GM18517 (cell line): ENCODE data around the gene GTF3C5.
"Not testable (repeated sequence)": the region's sequence is repeated elsewhere in the genome, so short reads cannot be mapped to it uniquely, and the experiment has no call there.

ENCODE experiments used
- ATAC-seq: cut with Tn5 transposase; IDR thresholded peaks from one replicate; pipeline ENCODE4 v1.9.1; 2021; ENCODE audit warnings: mild to moderate bottlenecking, moderate library complexity; ENCODE audit not compliant: unreplicated experiment

GTF3C5 gene

GRCh38 chr9:133051966-133052539 is 21.3 kb downstream of the GTF3C5 start:
- ATAC-seq = no peak

- ATAC-seq = no peak
Observed at GRCh38 chr9:133054194-133054890, 23.5 kb downstream of the GTF3C5 start.

- no peak for ATAC-seq
Observed at GRCh38 chr9:133054966-133055365, 24.2 kb downstream of the GTF3C5 start.

GRCh38 chr9:133055788-133056420 is 25.1 kb downstream of the GTF3C5 start:
- ATAC-seq = no peak

GRCh38 chr9:133056533-133056932 is 25.7 kb downstream of the GTF3C5 start:
- ATAC-seq = no peak

- no peak for ATAC-seq
Observed at GRCh38 chr9:133057006-133057405, 26.2 kb downstream of the GTF3C5 start.

- no peak for ATAC-seq
Observed at GRCh38 chr9:133057553-133057952, 26.8 kb downstream of the GTF3C5 start.

GRCh38 chr9:133058071-133058470 is 27.3 kb downstream of the GTF3C5 start:
- no peak for ATAC-seq

GRCh38 chr9:133058550-133059320 is 27.9 kb downstream of the GTF3C5 start:
- no peak for ATAC-seq

GRCh38 chr9:133059623-133060022 is 28.8 kb downstream of the GTF3C5 start:
- ATAC-seq = no peak

GRCh38 chr9:133060417-133060841 is 29.6 kb downstream of the GTF3C5 start:
- ATAC-seq = no peak

GRCh38 chr9:133061019-133061763 is 30.4 kb downstream of the GTF3C5 start:
- ATAC-seq = not testable (repeated sequence)

- ATAC-seq = not testable (repeated sequence)
Observed at GRCh38 chr9:133061764-133062145, 31.0 kb downstream of the GTF3C5 start, which contains the start of gene CEL. CEL (plus strand) TSS chr9:133061981; CDS start chr9:133062003, 22 bp downstream.

GRCh38 chr9:133062569-133062968 is 31.8 kb downstream of the GTF3C5 start:
- not testable (repeated sequence) for ATAC-seq

- no peak for ATAC-seq
Observed at GRCh38 chr9:133063159-133063499, 32.3 kb downstream of the GTF3C5 start.

- no peak for ATAC-seq
Observed at GRCh38 chr9:133063500-133064231, 32.9 kb downstream of the GTF3C5 start.

GRCh38 chr9:133064241-133065069 is 33.7 kb downstream of the GTF3C5 start:
- ATAC-seq = no peak

GRCh38 chr9:133065070-133065388 is 34.2 kb downstream of the GTF3C5 start:
- no peak for ATAC-seq
